HAP-1 (cell line): ENCODE results near the gene KIAA0930.
A peak's percentile ranks its signal among the peaks of the same experiment; 100 is the strongest.

Experiments
- DNase-seq, 2 experiments: peaks; one replicate each; pipeline ENCODE4 v3.0.0-alpha.2; 2016 to 2020; ENCODE audit warnings: low spot score in 2 of 2
- H3K27me3 ChIP-seq: fragments of 250-450 bp; sonication (Bioruptor Pico); 2 replicates; pipeline ENCODE4 v1.5.1; 2020; ENCODE audit warnings: low read depth, mild to moderate bottlenecking, moderate library complexity
- H3K36me3 ChIP-seq: fragments of 250-450 bp; sonication (Bioruptor Pico); replicated peaks from 2 replicates; pipeline ENCODE4 v1.5.1; 2020; ENCODE audit warnings: mild to moderate bottlenecking
- H3K4me1 ChIP-seq: fragments of 250-450 bp; sonication (Bioruptor Pico); 2 replicates; pipeline ENCODE4 v1.5.1; 2020; ENCODE audit warnings: mild to moderate bottlenecking
- H3K4me3 ChIP-seq: fragments of 250-450 bp; sonication (Bioruptor Pico); 2 replicates; pipeline ENCODE4 v1.5.1; 2020; ENCODE audit warnings: mild to moderate bottlenecking, moderate library complexity
- H3K9me3 ChIP-seq: fragments of 250-450 bp; sonication (Bioruptor Pico); 2 replicates; pipeline ENCODE4 v1.5.1; 2020; ENCODE audit warnings: mild to moderate bottlenecking, moderate library complexity
- in situ Hi-C: fragments of 300-500 bp; cut with MboI; formaldehyde crosslinking; loops from 3 replicates; pipeline ENCODE4 v1.14.3; 2020; ENCODE audit warnings: low sequenced_read_pairs, inconsistent platforms, mixed read lengths

Gene KIAA0930

DNA sequence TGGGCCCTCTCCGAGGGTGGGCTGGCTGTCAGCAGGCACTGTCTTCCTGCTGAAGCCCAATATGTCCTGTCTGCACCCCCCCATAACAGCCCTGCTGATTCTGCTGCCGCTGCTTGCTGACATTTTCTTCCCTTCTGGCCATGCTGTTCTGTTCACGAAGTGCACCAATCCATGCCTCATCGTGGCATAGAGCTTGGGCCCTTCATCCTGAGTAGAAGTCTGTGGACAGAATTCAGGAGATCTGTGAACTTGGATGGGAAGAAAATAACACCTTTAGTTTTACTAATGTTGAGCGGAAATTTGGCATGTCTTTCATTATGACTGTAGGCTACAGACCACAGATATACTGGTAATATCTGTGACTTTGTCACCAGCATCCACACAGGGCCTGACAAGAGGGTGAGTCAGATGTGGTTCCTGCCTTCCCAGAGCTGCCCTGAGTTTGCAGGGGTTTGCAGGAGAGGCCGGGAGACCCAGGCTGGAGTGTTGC lies 14.1 kb upstream of the KIAA0930 start:
- Histone ChIP-seq H3K4me1 (no peaks in the 10 kb centered on the region), H3K36me3 (no peaks in the 10 kb centered on the region), H3K4me3 (no peak overlapping the region), H3K9me3 (no peaks in the 10 kb centered on the region), H3K27me3 (no peaks in the 10 kb centered on the region)
- in situ Hi-C loops: no loop called here
- DNase-seq: no peak

- in situ Hi-C loops: no loop called here
- Histone ChIP-seq H3K36me3 (no peaks in the 10 kb centered on the region), H3K27me3 (no peaks in the 10 kb centered on the region), H3K4me3 (no peak overlapping the region), H3K4me1 (no peaks in the 10 kb centered on the region), H3K9me3 (no peaks in the 10 kb centered on the region)
- DNase-seq: no peak
Measured at GRCh38 chr22:45254388-45254787, 13.7 kb upstream of the KIAA0930 start.

- H3K4me1 ChIP-seq: no peaks in the 10 kb centered on the region
- no peaks in the 10 kb centered on the region for H3K36me3 ChIP-seq
- DNase-seq: no peak
- no peaks in the 10 kb centered on the region for H3K9me3 ChIP-seq
- no peak overlapping the region for H3K4me3 ChIP-seq
- no peaks in the 10 kb centered on the region for H3K27me3 ChIP-seq
- in situ Hi-C loops: no loop called here
Measured at GRCh38 chr22:45253039-45253641, 12.4 kb upstream of the KIAA0930 start.

DNA sequence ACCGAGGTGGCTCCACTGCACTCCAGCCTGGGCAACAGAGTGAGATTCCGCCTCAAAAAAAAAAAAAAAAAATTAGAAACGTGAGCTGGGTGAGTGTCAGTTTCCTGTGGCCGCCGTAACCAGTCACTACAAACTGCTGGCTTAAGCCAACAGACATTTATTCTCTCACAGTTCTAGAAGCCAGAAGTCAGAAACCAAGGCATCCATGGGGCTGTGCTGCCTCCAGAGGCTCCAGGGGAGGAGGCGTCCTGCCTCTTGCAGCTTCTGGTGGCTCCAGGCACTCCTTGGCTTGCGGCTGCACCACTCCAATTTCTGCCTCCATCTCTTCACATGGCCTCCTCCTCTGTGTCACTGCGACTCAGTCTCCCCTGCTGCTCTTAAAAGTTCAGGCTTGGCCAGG lies 11.1 kb upstream of the KIAA0930 start:
- Histone ChIP-seq H3K4me1 (no peaks in the 10 kb centered on the region), H3K9me3 (no peaks in the 10 kb centered on the region), H3K27me3 (no peaks in the 10 kb centered on the region), H3K36me3 (no peaks in the 10 kb centered on the region), H3K4me3 (no peak overlapping the region)
- DNase-seq: no peak
- in situ Hi-C loops: no loop called here

DNA sequence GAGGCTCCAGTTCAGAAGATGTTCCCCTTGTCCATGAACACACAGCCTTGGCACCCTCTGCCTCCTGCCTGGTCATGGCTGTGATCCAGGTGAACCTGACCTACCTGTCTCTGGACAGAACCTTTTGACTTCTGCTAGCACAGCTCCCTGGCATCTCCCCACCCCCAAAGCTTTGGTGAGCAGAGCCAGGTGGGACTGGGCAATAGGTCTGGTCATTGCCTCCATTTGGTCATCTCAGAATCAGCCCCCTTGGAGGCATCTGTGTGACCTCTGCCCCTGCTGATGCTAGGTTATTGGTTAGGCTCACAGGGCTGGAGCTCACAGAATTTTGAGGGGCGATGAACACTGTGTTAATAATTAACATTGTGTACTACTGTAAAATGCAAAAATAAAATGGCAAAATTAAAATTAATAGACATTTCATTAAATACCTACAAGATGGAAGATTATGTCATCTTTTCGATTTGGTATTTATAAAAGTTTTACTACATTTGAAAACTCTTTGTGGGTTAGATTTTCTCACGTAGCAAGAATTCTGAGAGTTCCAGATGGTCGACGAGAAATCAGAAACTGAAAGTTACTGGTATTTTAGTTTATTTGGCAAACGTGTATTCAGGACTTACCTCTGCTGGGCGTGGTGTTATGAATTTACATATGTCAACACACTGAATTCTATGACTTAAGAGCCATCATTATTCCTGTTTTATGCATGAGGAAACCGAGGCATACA lies 8.3 kb upstream of the KIAA0930 start:
- in situ Hi-C loops: no loop called here
- Histone ChIP-seq H3K27me3 (no peaks in the 10 kb centered on the region), H3K9me3 (no peaks in the 10 kb centered on the region), H3K4me3 (no peak overlapping the region), H3K36me3 (no peaks in the 10 kb centered on the region), H3K4me1 (no peaks in the 10 kb centered on the region)
- no peak for DNase-seq

DNA sequence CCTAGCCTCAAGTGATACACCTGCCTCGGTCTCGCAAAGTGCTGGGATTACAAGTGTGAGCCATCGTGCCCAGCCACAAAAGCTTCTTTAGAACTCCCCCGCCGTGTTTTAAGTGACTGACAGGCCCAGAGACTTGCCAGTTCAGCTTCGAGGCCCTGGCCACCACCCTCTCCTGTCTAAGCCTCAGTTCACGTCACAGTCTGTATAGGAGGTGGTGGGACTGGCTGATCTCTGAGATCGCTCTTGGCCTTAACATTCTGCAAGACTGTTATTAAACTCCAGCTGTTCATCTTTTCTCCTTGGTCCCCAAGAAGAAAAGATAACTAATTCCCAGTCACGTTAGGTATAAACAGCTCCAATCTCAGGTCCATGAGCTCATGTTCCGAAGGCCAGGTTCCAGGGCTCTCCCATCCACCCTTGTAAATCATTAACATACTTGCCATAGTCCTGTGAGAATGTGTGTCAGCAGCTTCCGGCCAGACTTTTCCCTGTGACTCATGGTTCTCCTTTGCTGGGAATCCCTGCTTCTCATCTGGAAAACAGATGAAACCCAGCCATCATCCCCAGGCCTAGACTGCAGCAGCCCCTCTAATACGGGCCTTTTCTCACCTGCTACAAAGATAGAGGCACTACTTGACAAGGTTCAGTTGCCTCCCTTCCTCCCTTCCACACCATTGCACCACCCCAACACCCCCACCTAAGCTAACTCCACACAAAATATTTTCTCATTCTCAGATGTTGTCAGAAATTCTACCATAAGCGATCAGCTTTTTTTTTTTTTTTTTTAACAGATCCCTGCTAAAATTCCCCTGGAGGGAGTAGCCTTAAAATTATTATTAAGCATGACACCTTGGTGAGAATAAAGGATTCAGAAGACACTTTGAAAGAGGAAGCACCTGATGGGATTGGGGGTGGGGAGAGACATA lies 5.6 kb upstream of the KIAA0930 start:
- Histone ChIP-seq H3K36me3 (no peaks in the 10 kb centered on the region), H3K9me3 (no peaks in the 10 kb centered on the region), H3K27me3 (no peaks in the 10 kb centered on the region), H3K4me1 (peaks cover under 1% of the 10 kb centered on the region; the same call in 1 of the 2 replicates), H3K4me3 (no peak overlapping the region)
- in situ Hi-C loops: no loop called here
- DNase-seq: no peak

GRCh38 chr22:45244916-45245315 lies 4.2 kb upstream of the KIAA0930 start:
- Histone ChIP-seq H3K4me1 (peaks cover 3% of the 10 kb centered on the region; the same call in 1 of the 2 replicates), H3K36me3 (no peaks in the 10 kb centered on the region), H3K9me3 (no peaks in the 10 kb centered on the region), H3K4me3 (no peak overlapping the region), H3K27me3 (no peaks in the 10 kb centered on the region)
- in situ Hi-C loops: no loop called here
- no peak for DNase-seq

DNA sequence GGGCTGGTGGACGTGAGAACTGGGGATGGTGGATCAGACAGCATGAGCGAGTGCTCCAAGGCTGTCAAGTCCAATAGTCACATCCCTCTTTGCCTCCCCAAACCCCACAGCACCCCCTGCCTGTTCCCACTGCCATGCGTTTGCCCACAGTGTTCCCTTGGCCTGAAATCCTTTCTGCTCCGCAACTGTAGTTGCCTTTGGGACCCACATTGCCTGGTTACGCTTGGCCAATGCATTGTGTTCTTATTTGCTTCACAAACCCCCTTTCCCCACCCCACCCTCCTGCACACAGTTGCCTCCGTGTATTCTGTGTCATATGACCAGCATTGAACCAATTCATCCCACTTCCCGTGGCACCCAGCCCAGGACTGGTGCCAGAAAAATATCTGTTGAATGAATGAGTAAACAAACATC lies 2.1 kb upstream of the KIAA0930 start:
- Histone ChIP-seq H3K27me3 (no peaks in the 10 kb centered on the region), H3K4me3 (no peak overlapping the region), H3K36me3 (peaks cover 4% of the 10 kb centered on the region; the same call in 1 of the 2 replicates), H3K9me3 (no peaks in the 10 kb centered on the region), H3K4me1 (peaks cover 11% of the 10 kb centered on the region; the same call in 1 of the 2 replicates)
- no peak for DNase-seq
- in situ Hi-C loops: no loop called here

GRCh38 chr22:45240104-45240809 lies 437 bp downstream of the KIAA0930 start:
- in situ Hi-C loops: no loop called here
- H3K4me1 ChIP-seq: peaks cover 11% of the 10 kb centered on the region; the same call in 1 of the 2 replicates
- DNase-seq: peak; percentile 7 to 46

GRCh38 chr22:45239681-45240051 lies 1.0 kb downstream of the KIAA0930 start:
- Histone ChIP-seq H3K4me3 (peak overlapping the region; percentile 64), H3K27me3 (no peaks in the 10 kb centered on the region), H3K4me1 (peaks cover 11% of the 10 kb centered on the region; the same call in 1 of the 2 replicates), H3K9me3 (no peaks in the 10 kb centered on the region), H3K36me3 (peaks cover 4% of the 10 kb centered on the region; the same call in 1 of the 2 replicates)
- no peak for DNase-seq
- in situ Hi-C loops: no loop called here

More at GRCh38 chr22:45240104-45240809, 437 bp downstream of the KIAA0930 start:
- Histone ChIP-seq H3K9me3 (no peaks in the 10 kb centered on the region), H3K4me3 (peak overlapping the region; percentile 64), H3K27me3 (no peaks in the 10 kb centered on the region), H3K36me3 (peaks cover 4% of the 10 kb centered on the region; the same call in 1 of the 2 replicates)

DNA sequence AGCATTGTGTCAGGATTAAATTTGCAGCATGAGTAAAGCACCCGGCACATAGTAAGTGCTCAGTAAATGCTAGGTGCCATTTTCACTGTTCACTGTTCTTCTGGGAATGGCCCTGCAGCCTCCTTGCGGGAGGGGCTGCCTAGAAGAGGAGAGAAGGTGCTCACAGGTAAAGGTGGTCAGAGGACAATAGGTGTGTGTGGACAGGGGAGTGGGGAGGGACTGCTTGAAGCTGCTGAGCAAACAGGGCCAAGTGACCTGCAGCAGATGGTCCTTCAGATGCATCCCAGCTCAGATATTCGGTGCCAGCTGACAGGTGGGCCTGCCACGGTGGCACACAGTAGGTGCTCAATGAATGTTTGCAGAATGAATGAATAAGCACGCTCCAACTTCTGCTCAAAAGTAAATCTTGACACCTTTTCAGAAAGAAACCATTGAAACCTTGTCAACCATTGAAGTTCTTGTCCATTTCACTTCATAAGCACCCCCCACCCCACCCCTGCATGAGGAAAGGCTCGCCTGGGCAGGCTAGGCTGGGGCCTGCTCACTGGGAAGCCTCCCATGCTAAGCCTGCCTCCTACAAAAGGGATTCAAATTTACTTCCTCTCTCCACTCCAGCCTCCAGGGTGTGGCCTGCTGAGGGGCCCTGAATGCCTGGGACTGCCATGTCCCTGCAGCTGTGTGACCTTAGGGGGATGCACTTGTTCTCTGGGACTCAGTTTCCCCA lies 1.6 kb downstream of the KIAA0930 start:
- H3K4me1 ChIP-seq: peaks cover 11% of the 10 kb centered on the region; the same call in 1 of the 2 replicates
- no peaks in the 10 kb centered on the region for H3K27me3 ChIP-seq
- peak; percentile 19 to 58 for DNase-seq
- H3K4me3 ChIP-seq: peak overlapping the region; percentile 64
- no peaks in the 10 kb centered on the region for H3K9me3 ChIP-seq
- H3K36me3 ChIP-seq: peaks cover 4% of the 10 kb centered on the region; the same call in 1 of the 2 replicates
- in situ Hi-C loops: no loop called here

GRCh38 chr22:45238076-45238956 lies 2.4 kb downstream of the KIAA0930 start:
- in situ Hi-C loops: no loop called here
- H3K4me1 ChIP-seq: peaks cover 11% of the 10 kb centered on the region; the same call in 1 of the 2 replicates
- no peaks in the 10 kb centered on the region for H3K9me3 ChIP-seq
- DNase-seq: no peak
- no peaks in the 10 kb centered on the region for H3K27me3 ChIP-seq
- H3K4me3 ChIP-seq: no peak overlapping the region
- H3K36me3 ChIP-seq: peaks cover 4% of the 10 kb centered on the region; the same call in 1 of the 2 replicates
